CD4-positive, alpha-beta T cell (primary cell): ENCODE data around the gene KCNC4. TPM values are rescaled to one million over a fixed set of nuclear protein-coding genes. Genes with fewer than 3 reads are reported as not detected.

Experiments used
- ATAC-seq: fragments of 200-7000 bp; cut with Tn5 transposase; one replicate; pipeline ENCODE4 v1.10.0; 2022; ENCODE audit warnings: mild to moderate bottlenecking; ENCODE audit not compliant: poor library complexity
- CTCF ChIA-PET: fragments of 350-600 bp; sonication (Branson Sonifier 250); formaldehyde crosslinking; loops from one replicate; lab custom pipeline; 2021; ENCODE audit warnings: antibody characterized with exemption, inconsistent platforms; lab: Charles Lee
- POLR2A ChIA-PET: fragments of 350-600 bp; sonication (Branson Sonifier 250); formaldehyde crosslinking; loops from one replicate; lab custom pipeline; 2021; ENCODE audit warnings: antibody characterized with exemption, inconsistent platforms; lab: Charles Lee
- DNase-seq, 14 experiments: peaks; one replicate each; pipeline ENCODE4 v3.0.0-alpha.2; 2013 to 2020; ENCODE audit warnings: mixed read lengths in 2 of 14
- H3K27ac ChIP-seq, 2 donors: one replicate each; pipeline versions ENCODE4 v1.5.1 to v1.7.0; 2013; ENCODE audit warnings: low read length in 2 of 2, low read depth in 1 of 2, mild to moderate bottlenecking in 1 of 2
- H3K27me3 ChIP-seq, 2 experiments: 1 replicate in 1 of 2; 2 replicates in 1 of 2; pipeline versions ENCODE4 v1.6.1 to v1.7.0; 2013; ENCODE audit warnings: low read length in 2 of 2, control low read depth in 1 of 2, mild to moderate bottlenecking in 1 of 2, moderate library complexity in 1 of 2; ENCODE audit not compliant: insufficient read depth in 2 of 2, control insufficient read depth in 1 of 2
- H3K36me3 ChIP-seq: one replicate; pipeline ENCODE4 v1.6.1; 2013; ENCODE audit warnings: low read length, control low read depth; ENCODE audit not compliant: insufficient read depth
- H3K4me1 ChIP-seq: one replicate; pipeline ENCODE4 v1.6.1; 2013; ENCODE audit warnings: low read length, control low read depth; ENCODE audit not compliant: insufficient read depth
- H3K4me3 ChIP-seq: one replicate; pipeline ENCODE4 v1.5.1; 2013; ENCODE audit warnings: mild to moderate bottlenecking, low read length, moderate library complexity
- H3K9me3 ChIP-seq, 2 experiments: 1 replicate in 1 of 2; 2 replicates in 1 of 2; pipeline versions ENCODE4 v1.6.1 to v1.7.0; 2013; ENCODE audit warnings: low read length in 2 of 2, mild to moderate bottlenecking in 2 of 2, control low read depth in 1 of 2, moderate library complexity in 1 of 2; ENCODE audit not compliant: control insufficient read depth in 1 of 2, insufficient read depth in 1 of 2
- H3K27ac Mint-ChIP-seq: one replicate; pipeline ENCODE4 v1.8.0; 2020; ENCODE audit warnings: mixed read lengths
- H3K27me3 Mint-ChIP-seq: one replicate; pipeline ENCODE4 v1.8.0; 2021; ENCODE audit warnings: mixed read lengths
- H3K36me3 Mint-ChIP-seq: one replicate; pipeline ENCODE4 v1.8.0; 2021; ENCODE audit warnings: low read depth, mixed read lengths
- H3K4me1 Mint-ChIP-seq: one replicate; pipeline ENCODE4 v1.8.0; 2021; ENCODE audit warnings: low read depth, mixed read lengths
- H3K4me3 Mint-ChIP-seq: one replicate; pipeline ENCODE4 v1.8.0; 2020; ENCODE audit warnings: mild to moderate bottlenecking, mixed read lengths
- H3K9me3 Mint-ChIP-seq: one replicate; pipeline ENCODE4 v1.8.0; 2020; ENCODE audit warnings: mixed read lengths
- intact Hi-C, 2 experiments: fragments of 100-400 bp; cut with DNase I in 1 of 2; cut with micrococcal nuclease in 1 of 2; formaldehyde crosslinking; loops; one replicate each; pipeline versions ENCODE4 v1.15.1 to v1.9.0; 2023 to 2025; cut with DNase I, micrococcal nuclease
- total RNA-seq, 174 experiments: library from RNA in 2 of 174; stranded (reverse) in 2 of 174; gene quantifications; one replicate each; pipeline ENCODE4 v1.2.3 and lab custom pipeline; 2021 to 2026
- TF ChIP-seq, protein P1 (sequence below): fragments of 200-600 bp; IDR thresholded peaks from one replicate; pipeline ENCODE4 v1.8.0; 2022; ENCODE audit warnings: antibody characterized with exemption, mild to moderate bottlenecking

KCNC4 gene
- total RNA-seq, 2 experiments from 2014 or later: 16.5 to 17.7 TPM

DNA sequence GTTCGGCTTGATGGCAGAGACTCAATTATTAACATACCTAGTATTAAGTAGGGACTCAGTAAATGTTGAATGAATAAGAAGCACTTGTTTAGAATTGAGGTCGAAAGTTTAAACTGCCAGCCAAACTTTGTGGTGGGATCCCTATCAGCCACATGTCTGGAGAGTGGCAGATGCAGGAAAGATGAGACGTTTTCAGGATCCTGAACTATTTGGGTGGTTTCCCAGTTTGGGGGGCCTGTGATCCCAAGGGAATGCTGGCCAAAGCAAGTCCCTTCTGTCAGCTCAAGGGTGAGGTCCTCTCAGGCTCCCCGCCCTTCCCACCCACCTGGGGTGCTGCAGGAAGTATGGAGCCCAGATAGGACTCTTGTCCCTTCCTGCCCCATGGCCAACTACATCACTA lies 38.6 kb downstream of the KCNC4 start:
- Mint-ChIP-seq H3K27me3 (no peaks in the 10 kb centered on the region), H3K27ac (no peak overlapping the region), H3K4me1 (no peaks in the 10 kb centered on the region), H3K4me3 (no peak overlapping the region), H3K36me3 (no peaks in the 10 kb centered on the region), H3K9me3 (no peaks in the 10 kb centered on the region)
- ChIA-PET POLR2A (no interaction called here), CTCF (no interaction called here)
- Histone ChIP-seq H3K4me1 (no peaks in the 10 kb centered on the region), H3K27me3 (no peaks in the 10 kb centered on the region), H3K36me3 (no peaks in the 10 kb centered on the region), H3K4me3 (no peak overlapping the region), H3K27ac (no peak overlapping the region), H3K9me3 (no peaks in the 10 kb centered on the region)
- intact Hi-C loops: no loop called here
- no peak for DNase-seq
- ATAC-seq: no peak
- TF ChIP-seq, protein P1, sequence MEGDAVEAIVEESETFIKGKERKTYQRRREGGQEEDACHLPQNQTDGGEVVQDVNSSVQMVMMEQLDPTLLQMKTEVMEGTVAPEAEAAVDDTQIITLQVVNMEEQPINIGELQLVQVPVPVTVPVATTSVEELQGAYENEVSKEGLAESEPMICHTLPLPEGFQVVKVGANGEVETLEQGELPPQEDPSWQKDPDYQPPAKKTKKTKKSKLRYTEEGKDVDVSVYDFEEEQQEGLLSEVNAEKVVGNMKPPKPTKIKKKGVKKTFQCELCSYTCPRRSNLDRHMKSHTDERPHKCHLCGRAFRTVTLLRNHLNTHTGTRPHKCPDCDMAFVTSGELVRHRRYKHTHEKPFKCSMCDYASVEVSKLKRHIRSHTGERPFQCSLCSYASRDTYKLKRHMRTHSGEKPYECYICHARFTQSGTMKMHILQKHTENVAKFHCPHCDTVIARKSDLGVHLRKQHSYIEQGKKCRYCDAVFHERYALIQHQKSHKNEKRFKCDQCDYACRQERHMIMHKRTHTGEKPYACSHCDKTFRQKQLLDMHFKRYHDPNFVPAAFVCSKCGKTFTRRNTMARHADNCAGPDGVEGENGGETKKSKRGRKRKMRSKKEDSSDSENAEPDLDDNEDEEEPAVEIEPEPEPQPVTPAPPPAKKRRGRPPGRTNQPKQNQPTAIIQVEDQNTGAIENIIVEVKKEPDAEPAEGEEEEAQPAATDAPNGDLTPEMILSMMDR: no peak

DNA sequence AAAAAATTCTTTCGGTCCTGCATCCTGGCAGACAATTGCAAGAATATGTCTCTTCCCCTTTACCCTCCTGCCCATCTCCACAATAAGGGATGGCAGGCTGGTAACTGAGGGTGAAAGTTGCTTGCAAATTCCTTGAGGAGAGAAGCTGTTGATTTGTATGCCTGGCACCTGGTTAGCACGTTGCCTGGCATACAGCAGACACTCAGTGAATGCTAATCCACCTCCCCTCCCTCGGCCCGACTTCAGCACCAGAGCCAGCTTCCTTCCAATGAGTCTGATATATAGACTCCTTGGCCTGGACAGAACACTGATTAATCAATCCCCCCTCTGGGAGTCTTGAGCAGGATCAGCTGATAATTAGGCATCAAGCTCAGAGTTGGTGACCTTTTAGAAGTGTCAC lies 39.1 kb downstream of the KCNC4 start:
- H3K4me3 ChIP-seq: no peak overlapping the region
- Mint-ChIP-seq H3K27me3 (no peaks in the 10 kb centered on the region), H3K9me3 (no peaks in the 10 kb centered on the region), H3K36me3 (no peaks in the 10 kb centered on the region), H3K27ac (no peak overlapping the region), H3K4me1 (no peaks in the 10 kb centered on the region), H3K4me3 (no peak overlapping the region)
- H3K9me3 ChIP-seq: no peaks in the 10 kb centered on the region
- no peak overlapping the region for H3K27ac ChIP-seq
- DNase-seq (no peak), ATAC-seq (no peak)
- CTCF ChIA-PET: no interaction called here
- TF ChIP-seq, protein P1: no peak
- no peaks in the 10 kb centered on the region for H3K36me3 ChIP-seq
- H3K27me3 ChIP-seq: no peaks in the 10 kb centered on the region
- intact Hi-C loops: no loop called here
- POLR2A ChIA-PET: no interaction called here
- H3K4me1 ChIP-seq: no peaks in the 10 kb centered on the region

DNA sequence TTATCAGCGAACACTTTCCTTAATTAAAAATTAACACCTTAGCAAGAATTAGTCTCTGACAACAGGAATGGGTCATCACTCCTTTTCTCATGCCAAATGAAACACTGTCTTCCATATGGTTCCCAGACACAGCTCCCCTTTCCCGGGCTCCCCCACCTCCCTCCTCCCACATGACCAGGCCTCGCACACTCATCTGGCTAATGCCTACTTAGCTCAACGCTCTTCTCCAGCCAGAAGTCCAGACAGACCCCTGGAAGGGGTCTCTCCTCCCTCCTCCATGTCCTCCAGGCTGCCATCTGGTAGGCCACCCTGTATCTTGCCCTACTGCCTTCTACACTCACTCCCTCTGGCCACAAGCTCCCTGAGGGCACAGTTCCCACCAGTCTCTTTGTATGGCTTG lies 39.9 kb downstream of the KCNC4 start:
- Histone ChIP-seq H3K36me3 (no peaks in the 10 kb centered on the region), H3K4me3 (no peak overlapping the region)

More for the DNA sequence above, 39.9 kb downstream of the KCNC4 start:
- Mint-ChIP-seq H3K36me3 (no peaks in the 10 kb centered on the region), H3K27me3 (no peaks in the 10 kb centered on the region), H3K4me3 (no peak overlapping the region), H3K9me3 (no peaks in the 10 kb centered on the region), H3K4me1 (peaks cover under 1% of the 10 kb centered on the region), H3K27ac (no peak overlapping the region)
- H3K9me3 ChIP-seq: no peaks in the 10 kb centered on the region
- TF ChIP-seq, protein P1: no peak
- no peaks in the 10 kb centered on the region for H3K4me1 ChIP-seq
- H3K27me3 ChIP-seq: no peaks in the 10 kb centered on the region
- ATAC-seq (no peak), DNase-seq (no peak)
- ChIA-PET CTCF (no interaction called here), POLR2A (no interaction called here)
- no peak overlapping the region for H3K27ac ChIP-seq
- intact Hi-C loops: no loop called here
